ENCODE measurements around the gene UEVLD.
"Not testable (repeated sequence)": the region's sequence is repeated elsewhere in the genome, so short reads cannot be mapped to it uniquely, and the experiment has no call there.

The UEVLD gene

GRCh38 chr11:18599739-18600230, 11.3 kb upstream of the UEVLD start, which contains the start of gene MISFA:
MISFA (plus strand) TSS chr11:18599789; CDS start chr11:18599929, 140 bp downstream.
- no peak within 1 kb of the TSS for H3K4me3 ChIP-seq
- no peak within 1 kb of the TSS for H3K9ac ChIP-seq
- H3K27me3 ChIP-seq, result no peaks in the 10 kb centered on the region
- TF ChIP-seq Cebpa-rat (IDR thresholded peaks at IDR 0.05), result no peak
- H3K4me1 ChIP-seq, result no peaks in the 10 kb centered on the region
- no peak within 1 kb of the TSS for H3K4me2 ChIP-seq
- no peaks in the 10 kb centered on the region for H4K20me1 ChIP-seq
- no peaks in the 10 kb centered on the region for H3K9me3 ChIP-seq (replicated peaks in 1 of 11)
- H3K36me3 ChIP-seq, result peaks cover 3 to 30% (median 15%) of the 10 kb centered on the region in 11 experiments; a peak in 18 of 22 replicates
- H3K27ac ChIP-seq, result no peak within 1 kb of the TSS

DNA sequence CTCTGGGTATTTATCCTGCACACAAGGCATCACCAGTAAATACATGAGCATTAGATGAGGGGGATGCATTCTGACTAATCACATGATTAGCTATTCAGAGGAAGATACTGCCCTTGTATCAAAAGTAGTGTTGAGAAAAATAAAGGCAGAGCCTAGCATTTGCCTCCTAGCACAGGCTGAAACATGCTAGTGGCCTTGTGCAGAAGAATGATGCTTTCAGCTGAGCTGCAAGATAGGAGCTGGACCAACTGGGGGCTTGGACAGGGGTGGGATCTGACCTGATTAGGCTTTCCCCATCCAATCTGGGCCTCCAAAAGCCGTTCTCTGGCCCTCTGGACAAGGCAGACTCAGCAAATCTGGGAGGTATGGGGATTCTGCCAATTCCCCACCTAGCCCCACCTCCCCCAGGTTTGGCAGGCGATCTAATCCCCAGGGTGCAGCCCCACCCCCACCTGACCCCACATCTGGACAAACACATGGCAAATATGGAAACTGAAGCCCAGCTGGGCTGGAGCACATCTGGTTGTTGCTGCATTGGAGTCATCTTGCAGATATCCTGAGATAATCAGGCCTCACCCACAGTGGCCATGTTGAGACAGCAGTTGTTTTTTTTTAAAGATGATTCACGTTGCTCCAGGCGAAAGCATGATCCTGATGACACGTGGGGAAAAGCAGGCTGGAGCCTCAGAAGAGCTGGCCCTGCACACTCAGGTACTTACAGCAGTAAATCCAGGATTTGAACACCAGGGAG, 6.6 kb upstream of the UEVLD start:
- TF ChIP-seq Cebpa-rat (IDR thresholded peaks at IDR 0.05), result no peak
- no peaks in the 10 kb centered on the region; a peak in 1 of 22 replicates for H4K20me1 ChIP-seq
- H3K27ac ChIP-seq, result no peak overlapping the region
- H3K9ac ChIP-seq, result no peak overlapping the region
- H3K36me3 ChIP-seq, result peaks cover 0 to 24% (median 15%) of the 10 kb centered on the region in 11 experiments; a peak in 16 of 22 replicates
- H3K9me3 ChIP-seq (replicated peaks in 1 of 11), result no peaks in the 10 kb centered on the region
- H3K27me3 ChIP-seq, result no peaks in the 10 kb centered on the region
- no peak overlapping the region for H3K4me2 ChIP-seq
- peaks cover 5 to 11% (median 9%) of the 10 kb centered on the region in 10 experiments for H3K4me1 ChIP-seq
- no peak overlapping the region for H3K4me3 ChIP-seq

DNA sequence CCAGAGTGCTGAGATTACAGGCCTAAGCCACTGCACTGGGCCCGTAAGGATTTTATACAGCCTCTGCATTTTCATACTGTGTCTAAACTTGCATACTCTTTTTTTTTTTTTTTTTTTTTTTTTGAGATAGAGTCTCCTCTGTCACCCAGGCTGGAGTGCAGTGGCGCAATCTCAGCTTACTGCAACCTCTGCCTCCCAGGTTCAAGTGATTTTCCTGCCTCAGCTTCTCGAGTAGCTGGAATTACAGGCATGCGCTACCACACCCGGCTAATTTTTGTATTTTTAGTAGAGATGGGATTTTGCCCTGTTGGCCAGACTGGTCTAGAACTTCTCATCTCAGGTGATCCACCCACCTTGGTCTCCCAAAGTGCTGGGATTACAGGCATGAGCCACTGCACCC, 5.6 kb upstream of the UEVLD start:
- Histone ChIP-seq H3K4me1 (peaks cover 16 to 22% (median 20%) of the 10 kb centered on the region in 10 experiments), H3K36me3 (peaks cover 0 to 24% (median 15%) of the 10 kb centered on the region in 11 experiments; a peak in 16 of 22 replicates)
- not testable (repeated sequence) for H3K9ac ChIP-seq; H3K9me3 ChIP-seq (replicated peaks in 1 of 11); H3K27me3 ChIP-seq; H3K4me2 ChIP-seq; H3K4me3 ChIP-seq; H4K20me1 ChIP-seq; H3K27ac ChIP-seq

DNA sequence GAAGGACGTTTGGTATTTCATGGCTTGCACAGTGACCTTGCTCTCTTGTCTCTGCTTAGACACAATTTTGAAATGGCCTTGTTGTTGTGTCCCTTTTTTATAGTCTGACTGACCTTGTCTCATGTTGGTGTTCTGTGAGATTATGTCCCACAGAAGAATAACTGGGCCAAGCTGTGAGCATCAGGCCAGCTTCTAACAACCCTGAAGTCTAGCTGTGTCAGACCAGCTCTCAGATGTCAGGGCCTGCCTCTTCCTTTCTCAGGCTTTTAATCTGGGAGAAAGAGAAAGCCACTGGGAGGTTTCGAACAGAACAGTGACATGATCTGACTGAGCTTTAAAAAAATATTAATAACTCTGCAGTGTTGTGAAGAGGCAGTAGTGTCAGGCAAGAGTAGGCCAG, 2.0 kb upstream of the UEVLD start:
- Histone ChIP-seq H3K36me3 (peaks cover 0 to 22% (median 5%) of the 10 kb centered on the region in 11 experiments; a peak in 14 of 22 replicates), H3K27me3 (no peaks in the 10 kb centered on the region), H4K20me1 (no peaks in the 10 kb centered on the region; a peak in 1 of 22 replicates), H3K4me3 (peak overlapping the region in 1 of 10 experiments; percentile 2; a peak in 1 of 20 replicates), H3K9ac (peak overlapping the region in 5 of 11 experiments; percentile 5 to 89 (median 16); a peak in 6 of 22 replicates), H3K9me3 (replicated peaks in 1 of 11) (no peaks in the 10 kb centered on the region), H3K4me2 (peak overlapping the region; percentile 72 to 96 (median 91); a peak in 20 of 22 replicates), H3K27ac (no peak overlapping the region), H3K4me1 (peaks cover 28 to 37% (median 33%) of the 10 kb centered on the region in 10 experiments)
- TF ChIP-seq Cebpa-rat (IDR thresholded peaks at IDR 0.05), result no peak

- no peak overlapping the region for H3K4me3 ChIP-seq
- TF ChIP-seq Cebpa-rat (IDR thresholded peaks at IDR 0.05), result no peak
- H3K4me2 ChIP-seq, result no peak overlapping the region
- H3K9me3 ChIP-seq (replicated peaks in 1 of 11), result no peaks in the 10 kb centered on the region
- H3K9ac ChIP-seq, result no peak overlapping the region
- H3K27ac ChIP-seq, result no peak overlapping the region
- H3K4me1 ChIP-seq, result peaks cover 0 to 10% (median 1%) of the 10 kb centered on the region in 10 experiments; a peak in 10 of 20 replicates
- peaks cover 0 to 8% (median 0%) of the 10 kb centered on the region in 11 experiments; a peak in 4 of 22 replicates for H4K20me1 ChIP-seq
- H3K36me3 ChIP-seq, result peaks cover 0 to 60% (median 24%) of the 10 kb centered on the region in 11 experiments; a peak in 18 of 22 replicates
- no peaks in the 10 kb centered on the region for H3K27me3 ChIP-seq
Measured at GRCh38 chr11:18581825-18582224, 6.7 kb downstream of the UEVLD start.

DNA sequence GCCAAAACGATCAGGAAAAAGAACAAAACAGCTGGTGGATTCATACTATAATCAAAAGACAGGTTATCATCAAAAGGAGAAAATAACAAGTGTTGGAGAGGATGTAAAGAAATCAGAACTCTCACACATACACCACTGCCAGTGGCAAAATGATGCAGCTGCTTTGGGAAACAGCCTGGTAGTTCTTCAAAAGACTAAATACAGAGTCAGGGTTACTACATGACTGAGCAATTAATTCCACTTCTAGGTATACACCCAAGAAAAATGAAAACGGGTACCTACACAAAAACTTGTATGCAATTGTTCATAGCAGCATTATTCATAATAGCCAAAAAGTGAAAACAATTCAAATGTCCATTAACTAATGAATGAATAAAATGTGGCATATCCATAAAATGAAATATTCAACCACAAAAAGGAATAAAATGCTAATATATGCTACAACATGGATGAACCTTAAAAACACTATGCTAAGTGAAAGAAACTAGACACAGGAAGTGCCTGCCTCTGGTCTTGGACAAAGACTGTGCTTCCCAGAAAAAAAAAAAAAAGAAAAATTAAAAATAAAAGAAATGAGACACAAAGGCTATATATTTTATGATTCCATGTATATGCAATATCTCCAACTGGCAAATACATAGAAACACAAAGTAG, 8.3 kb downstream of the UEVLD start:
- TF ChIP-seq Cebpa-rat (IDR thresholded peaks at IDR 0.05), result no peak
- Histone ChIP-seq H3K4me3 (no peak overlapping the region), H3K27ac (no peak overlapping the region), H3K4me1 (peaks cover 0 to 7% (median 0%) of the 10 kb centered on the region in 10 experiments; a peak in 3 of 20 replicates), H4K20me1 (peaks cover 0 to 8% (median 0%) of the 10 kb centered on the region in 11 experiments; a peak in 4 of 22 replicates), H3K36me3 (peaks cover 5 to 67% (median 32%) of the 10 kb centered on the region in 11 experiments; a peak in 20 of 22 replicates), H3K4me2 (no peak overlapping the region), H3K9ac (no peak overlapping the region), H3K9me3 (replicated peaks in 1 of 11) (no peaks in the 10 kb centered on the region), H3K27me3 (no peaks in the 10 kb centered on the region)

DNA sequence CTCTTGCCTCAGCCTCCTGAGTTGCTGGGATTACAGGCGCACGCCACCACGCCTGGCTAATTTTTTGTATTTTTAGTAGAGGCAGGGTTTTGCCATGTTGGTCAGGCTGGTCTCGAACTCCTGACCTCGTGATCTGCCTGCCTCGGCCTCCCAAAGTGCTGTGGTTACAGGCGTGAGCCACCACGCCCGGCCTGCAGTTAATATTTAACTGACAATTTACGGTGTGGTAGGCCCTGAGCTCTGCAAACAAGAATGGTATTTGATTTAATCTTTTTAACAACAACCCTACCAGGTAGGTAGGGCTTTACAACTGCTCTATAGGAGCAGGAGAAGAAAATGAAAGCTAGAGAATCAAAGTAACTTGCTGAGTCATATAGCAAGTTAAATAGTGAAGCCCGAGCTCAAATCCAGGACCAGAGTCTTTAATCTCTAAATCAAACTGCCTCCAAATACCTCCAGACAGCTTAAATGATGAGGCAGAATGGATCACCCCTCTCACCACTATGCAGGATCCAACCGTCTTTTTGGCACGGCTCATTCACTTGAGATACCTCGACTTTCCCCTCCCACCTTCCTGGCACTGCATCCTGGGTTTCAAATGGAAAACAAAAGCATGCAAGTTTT, 9.4 kb downstream of the UEVLD start:
- peaks cover 0 to 7% (median 0%) of the 10 kb centered on the region in 11 experiments; a peak in 4 of 22 replicates for H4K20me1 ChIP-seq
- TF ChIP-seq Cebpa-rat (IDR thresholded peaks at IDR 0.05), result no peak
- H3K9me3 ChIP-seq (replicated peaks in 1 of 11), result no peaks in the 10 kb centered on the region
- H3K27me3 ChIP-seq, result no peaks in the 10 kb centered on the region
- H3K4me2 ChIP-seq, result no peak overlapping the region
- H3K9ac ChIP-seq, result no peak overlapping the region; a peak in 1 of 22 replicates
- H3K4me1 ChIP-seq, result peaks cover 0 to 7% (median 0%) of the 10 kb centered on the region in 10 experiments; a peak in 3 of 20 replicates
- H3K27ac ChIP-seq, result no peak overlapping the region; a peak in 1 of 22 replicates
- peaks cover 5 to 75% (median 43%) of the 10 kb centered on the region in 11 experiments; a peak in 20 of 22 replicates for H3K36me3 ChIP-seq
- H3K4me3 ChIP-seq, result no peak overlapping the region

- Histone ChIP-seq H3K36me3 (peaks cover 12 to 99% (median 75%) of the 10 kb centered on the region in 11 experiments), H3K4me3 (no peak overlapping the region), H3K27me3 (no peaks in the 10 kb centered on the region), H4K20me1 (peaks cover 0 to 8% (median 0%) of the 10 kb centered on the region in 11 experiments; a peak in 4 of 22 replicates), H3K4me1 (peaks cover 0 to 7% (median 0%) of the 10 kb centered on the region in 10 experiments; a peak in 3 of 20 replicates), H3K27ac (no peak overlapping the region), H3K9ac (no peak overlapping the region), H3K9me3 (replicated peaks in 1 of 11) (no peaks in the 10 kb centered on the region), H3K4me2 (no peak overlapping the region)
- no peak for TF ChIP-seq Cebpa-rat (IDR thresholded peaks at IDR 0.05)
Measured at GRCh38 chr11:18575361-18575760, 13.2 kb downstream of the UEVLD start.
